Common myeloid progenitor, CD34-positive (primary cell): ENCODE data around the gene MRPS18A. TPM values are rescaled to one million over a fixed set of nuclear protein-coding genes. Genes with fewer than 3 reads are reported as not detected.

Experiments used
- CTCF ChIA-PET: fragments of 350-600 bp; sonication (Branson Sonifier 250); formaldehyde crosslinking; loops from one replicate; lab custom pipeline; 2021; ENCODE audit warnings: antibody characterized with exemption; lab: Charles Lee
- POLR2A ChIA-PET: fragments of 350-600 bp; sonication (Branson Sonifier 250); formaldehyde crosslinking; loops from one replicate; lab custom pipeline; 2021; ENCODE audit warnings: antibody characterized with exemption; lab: Charles Lee
- DNase-seq, 3 donors: peaks; one replicate each; pipeline versions ENCODE4 v3.0.0 to v3.0.0-alpha.2; 2013
- H3K27ac ChIP-seq, 2 experiments: 1 replicate in 1 of 2; 2 replicates in 1 of 2; pipeline ENCODE4 v1.7.0; 2013; ENCODE audit warnings: inconsistent platforms in 2 of 2, low read length in 2 of 2, mild to moderate bottlenecking in 2 of 2, low read depth in 1 of 2, moderate library complexity in 1 of 2; ENCODE audit not compliant: severe bottlenecking in 2 of 2, insufficient read depth in 1 of 2, poor library complexity in 1 of 2
- H3K27me3 ChIP-seq, 5 experiments: replicated peaks in 2 of 5; 1 replicate in 3 of 5; 2 replicates in 2 of 5; pipeline versions ENCODE4 v1.6.1 to v1.7.0; 2013; ENCODE audit warnings: low read length in 4 of 5, mild to moderate bottlenecking in 2 of 5, moderate library complexity in 2 of 5, inconsistent platforms in 1 of 5; ENCODE audit not compliant: insufficient read depth in 5 of 5, control insufficient read depth in 4 of 5
- H3K36me3 ChIP-seq, 4 experiments: 1 replicate in 2 of 4; 2 replicates in 2 of 4; pipeline versions ENCODE4 v1.6.1 to v1.7.0; 2013; ENCODE audit warnings: low read length in 3 of 4, control low read depth in 1 of 4, mild to moderate bottlenecking in 1 of 4; ENCODE audit not compliant: control insufficient read depth in 4 of 4, insufficient read depth in 4 of 4
- H3K4me1 ChIP-seq, 4 experiments: 1 replicate in 3 of 4; 2 replicates in 1 of 4; pipeline versions ENCODE4 v1.6.1 to v1.7.1; 2013; ENCODE audit warnings: low read length in 3 of 4, mild to moderate bottlenecking in 3 of 4, control low read depth in 1 of 4, inconsistent platforms in 1 of 4, moderate library complexity in 1 of 4; ENCODE audit not compliant: control insufficient read depth in 4 of 4, insufficient read depth in 4 of 4; ENCODE audit errors: control extremely low read depth in 1 of 4
- H3K4me3 ChIP-seq, 7 experiments: 1 replicate in 4 of 7; 2 replicates in 3 of 7; pipeline versions ENCODE4 v1.5.1 to v1.7.0; 2013; ENCODE audit warnings: mild to moderate bottlenecking in 7 of 7, low read length in 6 of 7, moderate library complexity in 6 of 7, inconsistent platforms in 2 of 7, low read depth in 2 of 7, control low read depth in 1 of 7; ENCODE audit not compliant: insufficient read depth in 4 of 7, control insufficient read depth in 1 of 7; ENCODE audit errors: extremely low read depth in 1 of 7
- H3K9me3 ChIP-seq, 5 experiments: 1 replicate in 4 of 5; 2 replicates in 1 of 5; pipeline versions ENCODE4 v1.6.1 to v1.7.1; 2013; ENCODE audit warnings: low read length in 4 of 5, mild to moderate bottlenecking in 2 of 5, inconsistent platforms in 1 of 5, low read depth in 1 of 5, moderate library complexity in 1 of 5; ENCODE audit not compliant: control insufficient read depth in 4 of 5, insufficient read depth in 2 of 5; ENCODE audit errors: control extremely low read depth in 1 of 5
- WGBS: methylation state at CpG from one replicate; pipeline ENCODE4 v1.1.5; 2013; ENCODE audit not compliant: insufficient coverage; 5-methylcytosine and 5-hydroxymethylcytosine counted together
- polyA plus RNA-seq: library from polyadenylated mRNA; unstranded; fragments of 120-200 nt; gene quantifications from one replicate; pipeline ENCODE4 v1.2.1, GENCODE V29; 2013

MRPS18A gene
- 32.1 TPM for polyA plus RNA-seq

- Histone ChIP-seq H3K27ac (peak within 1 kb of the TSS; percentile 76 to 83), H3K9me3 (no peaks in the 10 kb centered on the region), H3K4me1 (peaks cover 7 to 27% (median 12%) of the 10 kb centered on the region in 4 experiments), H3K27me3 (peaks cover 0 to 4% (median 3%) of the 10 kb centered on the region in 5 experiments), H3K36me3 (peaks cover 0 to 11% (median 5%) of the 10 kb centered on the region in 4 experiments), H3K4me3 (peak within 1 kb of the TSS; percentile 91 to 98 (median 94))
- peak; percentile 51 to 64 (median 53) for DNase-seq
- 9% methylated on average over 38 of the region's 43 CpGs for WGBS
- CTCF ChIA-PET, result interaction anchor here (0.9 to 4.7 kb wide), 8 partner anchors 9 to 391 kb away, joined by 3 to 17 read pairs (median 4); no protein-coding TSS in a partner anchor
- POLR2A ChIA-PET, result no interaction called here
These were observed at the start of gene MRPS18A for GRCh38 chr6:43687437-43688347. Gene MRPS18A (minus strand): TSS chr6:43687791. CDS start chr6:43687779, 12 bp downstream.

GRCh38 chr6:43736844-43737243, 49.3 kb upstream of the MRPS18A start:
- no peak overlapping the region for H3K27ac ChIP-seq
- peaks cover 2 to 32% (median 25%) of the 10 kb centered on the region in 4 experiments for H3K4me1 ChIP-seq
- DNase-seq, result no peak
- H3K36me3 ChIP-seq, result no peaks in the 10 kb centered on the region
- no peak overlapping the region for H3K4me3 ChIP-seq
- ChIA-PET CTCF (interaction anchor here (1.4 to 1.5 kb wide), 2 partner anchors 32 to 36 kb away, joined by 5 read pairs; partner anchors contain the start of gene VEGFA), POLR2A (interaction anchor here (0.6 kb wide), 1 partner anchor 76 kb away, joined by 3 read pairs; no protein-coding TSS in a partner anchor)
- no peaks in the 10 kb centered on the region for H3K9me3 ChIP-seq
- WGBS, result no CpG with 5 or more reads among the region's 2 CpGs
- no peaks in the 10 kb centered on the region for H3K27me3 ChIP-seq

DNA sequence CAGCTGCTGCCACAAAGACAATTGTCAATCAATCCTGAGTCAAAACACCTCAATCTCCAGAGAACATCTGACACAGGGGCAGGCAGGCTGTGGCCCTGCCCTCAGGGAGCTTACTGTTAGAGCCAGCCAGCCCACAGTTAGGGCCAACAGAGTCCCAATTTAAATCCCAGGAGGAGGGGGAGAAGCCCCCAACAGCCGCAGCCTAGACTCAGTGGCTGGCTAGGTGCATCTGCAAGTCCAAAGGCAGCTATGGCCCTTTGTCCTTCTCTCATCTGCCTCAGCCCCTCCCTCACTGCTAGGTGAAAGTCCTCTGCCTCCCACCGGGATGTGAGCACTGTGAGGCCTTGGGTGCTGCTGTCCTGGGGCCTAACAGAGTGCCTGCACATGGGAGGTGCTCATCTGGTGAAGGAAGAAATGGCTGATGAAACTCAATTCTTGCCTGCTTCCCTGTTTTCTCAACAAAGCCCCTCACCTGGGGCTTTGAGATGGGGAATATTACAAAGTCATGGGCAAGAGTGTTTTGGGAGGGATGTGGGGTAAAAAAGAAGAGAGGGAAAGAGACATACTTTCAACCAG, 48.7 kb upstream of the MRPS18A start:
- H3K9me3 ChIP-seq, result peaks cover 0 to 2% (median 0%) of the 10 kb centered on the region in 5 experiments
- ChIA-PET CTCF (interaction anchor here (0.7 to 2.6 kb wide), 4 partner anchors 12 to 68 kb away, joined by 4 to 12 read pairs (median 5); partner anchors contain the start of gene VEGFA), POLR2A (interaction anchor here (0.5 to 0.6 kb wide), 2 partner anchors 77 to 272 kb away, joined by 3 to 4 read pairs; no protein-coding TSS in a partner anchor)
- no peaks in the 10 kb centered on the region for H3K27me3 ChIP-seq
- H3K27ac ChIP-seq, result no peak overlapping the region
- DNase-seq, result no peak
- no peak overlapping the region for H3K4me3 ChIP-seq
- WGBS, result 93% methylated on average over 2 of the region's 2 CpGs
- H3K4me1 ChIP-seq, result peaks cover 2 to 32% (median 25%) of the 10 kb centered on the region in 4 experiments
- H3K36me3 ChIP-seq, result no peaks in the 10 kb centered on the region

- CTCF ChIA-PET, result interaction anchor here (0.7 to 2.6 kb wide), 7 partner anchors 11 to 123 kb away, joined by 3 to 12 read pairs (median 5); partner anchors contain the start of gene VEGFA
- no peak overlapping the region for H3K27ac ChIP-seq
These were observed 48.1 kb upstream of the MRPS18A start for GRCh38 chr6:43735642-43736199.

GRCh38 chr6:43734294-43734665, 46.7 kb upstream of the MRPS18A start:
- 83% methylated on average over 1 of the region's 3 CpGs for WGBS

More at GRCh38 chr6:43735642-43736199, 48.1 kb upstream of the MRPS18A start:
- POLR2A ChIA-PET, result interaction anchor here (0.5 kb wide), 1 partner anchor 271 kb away, joined by 4 read pairs; no protein-coding TSS in a partner anchor
- Histone ChIP-seq H3K4me3 (no peak overlapping the region), H3K9me3 (peaks cover 0 to 5% (median 0%) of the 10 kb centered on the region in 5 experiments), H3K27me3 (no peaks in the 10 kb centered on the region), H3K36me3 (no peaks in the 10 kb centered on the region), H3K4me1 (peaks cover 2 to 29% (median 25%) of the 10 kb centered on the region in 4 experiments)
- no peak for DNase-seq
- 83% methylated on average over 1 of the region's 2 CpGs for WGBS

More at GRCh38 chr6:43734294-43734665, 46.7 kb upstream of the MRPS18A start:
- Histone ChIP-seq H3K9me3 (peaks cover 0 to 5% (median 0%) of the 10 kb centered on the region in 5 experiments), H3K4me1 (peaks cover 2 to 29% (median 22%) of the 10 kb centered on the region in 4 experiments), H3K36me3 (no peaks in the 10 kb centered on the region), H3K27me3 (no peaks in the 10 kb centered on the region), H3K4me3 (peak overlapping the region in 1 of 7 experiments; percentile 23), H3K27ac (no peak overlapping the region)
- no peak for DNase-seq
- ChIA-PET POLR2A (interaction anchor here (1.2 kb wide), 1 partner anchor 9 kb away, joined by 4 read pairs; no protein-coding TSS in a partner anchor), CTCF (interaction anchor here (0.8 to 2.6 kb wide), 8 partner anchors 10 to 40 kb away, joined by 3 to 12 read pairs (median 5); partner anchors contain the start of gene VEGFA)
